ENCODE measurements around the gene OSBPL10.

The OSBPL10 gene

GRCh38 chr3:31978553-31978952 lies 2.5 kb downstream of the OSBPL10 start:
- H3K4me3 ChIP-seq (replicated peaks; ENCODE audit: low read depth, low read length): no peak overlapping the region
- TF ChIP-seq CTCF (IDR thresholded peaks at IDR 0.05; ENCODE audit: low read depth, low read length, missing control alignments): no peak
- no peak for DNase-seq (ENCODE audit: extremely low read depth, low read depth)

DNA sequence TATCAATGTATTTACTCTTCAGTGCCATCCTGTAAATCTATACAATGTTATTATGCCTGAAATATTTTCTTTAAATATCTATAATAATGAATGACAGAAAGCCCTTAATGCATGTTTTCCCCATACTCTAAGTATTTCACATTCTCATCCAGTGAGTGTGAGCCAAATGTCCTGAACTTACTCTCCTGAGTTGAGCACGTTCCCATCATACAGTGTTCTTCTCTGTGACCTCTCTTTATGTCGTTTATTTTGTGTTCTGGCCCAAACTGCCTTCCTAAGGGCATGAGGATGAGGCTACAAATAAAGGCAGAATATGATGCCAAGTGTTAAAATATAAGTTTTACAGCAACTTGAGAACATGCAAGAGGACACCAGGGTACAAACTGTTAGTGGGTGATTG lies 3.3 kb downstream of the OSBPL10 start:
- TF ChIP-seq CTCF (IDR thresholded peaks at IDR 0.05; ENCODE audit: low read depth, low read length, missing control alignments): no peak
- no peak overlapping the region for H3K4me3 ChIP-seq (replicated peaks; ENCODE audit: low read depth, low read length)
- DNase-seq (ENCODE audit: extremely low read depth, low read depth): no peak

DNA sequence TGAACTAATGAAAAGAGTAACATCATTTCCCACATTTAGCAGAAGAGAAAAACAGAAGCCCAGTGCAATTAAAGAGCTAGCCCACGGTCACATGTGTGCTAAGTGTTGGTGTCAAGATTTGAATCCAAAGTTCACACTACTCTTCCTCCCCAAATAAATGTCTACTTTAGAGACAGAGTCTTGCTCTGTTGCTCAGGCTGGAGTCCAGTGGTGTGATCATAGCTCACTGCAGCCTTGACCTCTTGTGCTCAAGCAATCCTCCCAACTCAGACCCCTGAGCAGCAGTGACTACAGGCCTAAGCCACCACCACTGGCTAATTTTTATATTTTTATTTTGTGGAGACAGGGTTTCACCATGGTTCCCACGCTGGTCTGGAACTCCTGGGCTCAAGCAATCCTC lies 4.8 kb downstream of the OSBPL10 start:
- DNase-seq (ENCODE audit: extremely low read depth, low read depth): no peak
- no peak overlapping the region for H3K4me3 ChIP-seq (replicated peaks; ENCODE audit: low read depth, low read length)
- TF ChIP-seq CTCF (IDR thresholded peaks at IDR 0.05; ENCODE audit: low read depth, low read length, missing control alignments): no peak

DNA sequence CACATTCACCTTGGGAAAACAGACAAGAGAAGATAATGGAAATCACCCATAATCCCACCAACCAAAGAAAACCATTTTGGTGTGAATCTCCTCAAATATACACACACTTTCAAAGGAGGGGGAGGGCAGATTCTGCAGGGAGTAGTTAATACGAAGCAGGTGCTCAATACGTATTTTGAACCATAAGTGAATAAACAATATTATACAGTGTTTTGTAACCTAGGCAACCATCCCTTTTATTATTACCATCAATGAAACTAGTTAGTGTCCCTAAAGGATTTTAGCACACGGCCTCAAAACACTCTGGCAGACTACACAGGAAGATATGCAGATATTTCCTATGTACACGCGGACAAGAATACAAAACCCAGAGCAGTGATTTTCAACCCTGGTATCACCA lies 6.1 kb downstream of the OSBPL10 start:
- no peak for DNase-seq (ENCODE audit: extremely low read depth, low read depth)
- TF ChIP-seq CTCF (IDR thresholded peaks at IDR 0.05; ENCODE audit: low read depth, low read length, missing control alignments): no peak
- H3K4me3 ChIP-seq (replicated peaks; ENCODE audit: low read depth, low read length): no peak overlapping the region

DNA sequence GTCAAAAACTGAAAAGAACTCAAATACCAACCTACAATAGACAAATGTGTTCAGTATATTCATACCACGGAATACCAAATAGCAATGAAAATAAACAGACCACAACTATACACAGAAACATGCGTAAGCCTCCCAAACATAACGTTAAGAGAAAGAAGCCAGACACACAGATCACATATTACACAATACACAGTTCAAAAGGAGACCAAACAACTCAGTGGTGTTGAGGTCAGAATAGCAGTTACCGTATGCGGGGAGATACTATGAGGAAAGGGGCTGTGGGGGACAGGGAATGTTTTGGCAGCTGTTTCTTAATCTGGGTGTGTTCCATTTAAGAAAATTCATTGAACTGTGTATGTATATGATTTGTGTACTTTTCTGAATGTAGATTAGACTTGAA lies 6.6 kb downstream of the OSBPL10 start:
- DNase-seq (ENCODE audit: extremely low read depth, low read depth): no peak
- no peak for TF ChIP-seq CTCF (IDR thresholded peaks at IDR 0.05; ENCODE audit: low read depth, low read length, missing control alignments)
- H3K4me3 ChIP-seq (replicated peaks; ENCODE audit: low read depth, low read length): no peak overlapping the region

DNA sequence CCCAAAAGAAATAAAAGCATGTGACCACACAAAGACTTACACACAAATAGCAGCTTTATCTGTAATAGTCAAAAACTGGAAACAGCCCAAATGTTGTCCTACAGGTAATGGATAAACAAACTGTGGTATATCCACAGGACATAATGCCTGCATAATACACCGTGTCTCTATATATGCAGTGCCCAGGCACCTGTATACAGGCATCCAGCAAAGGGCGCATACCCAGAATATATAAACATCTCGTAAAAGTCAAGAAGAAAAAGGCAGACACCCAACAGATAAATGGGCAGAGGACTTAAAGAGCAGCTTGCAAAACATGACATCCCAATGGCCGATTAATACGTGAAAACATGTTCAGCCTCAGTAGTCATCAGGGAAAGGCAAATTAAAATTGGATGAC lies 7.2 kb downstream of the OSBPL10 start:
- no peak for DNase-seq (ENCODE audit: extremely low read depth, low read depth)
- H3K4me3 ChIP-seq (replicated peaks; ENCODE audit: low read depth, low read length): no peak overlapping the region
- TF ChIP-seq CTCF (IDR thresholded peaks at IDR 0.05; ENCODE audit: low read depth, low read length, missing control alignments): no peak

DNA sequence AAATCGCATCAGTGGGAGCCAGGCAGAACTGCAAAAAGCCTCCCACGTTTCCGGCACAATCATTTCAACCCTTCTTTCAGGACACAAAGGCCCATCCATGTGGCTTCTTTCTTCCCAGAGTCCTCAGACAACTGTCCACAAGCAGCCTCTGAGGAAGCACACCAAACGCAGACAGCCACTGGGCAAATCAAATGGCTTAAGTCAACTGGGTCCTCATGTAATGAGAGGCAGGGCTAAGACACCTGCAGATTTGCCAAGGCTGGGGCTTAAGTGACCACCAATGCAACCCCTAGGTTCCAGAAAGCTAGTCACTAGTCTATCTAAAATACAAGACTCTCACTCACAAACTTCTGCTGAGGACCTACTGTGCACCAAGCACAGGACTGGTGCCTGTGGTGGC lies 8.0 kb downstream of the OSBPL10 start:
- DNase-seq (ENCODE audit: extremely low read depth, low read depth): no peak
- TF ChIP-seq CTCF (IDR thresholded peaks at IDR 0.05; ENCODE audit: low read depth, low read length, missing control alignments): no peak
- H3K4me3 ChIP-seq (replicated peaks; ENCODE audit: low read depth, low read length): no peak overlapping the region

Data from HFF-Myc (cell line).